Astrocyte of the spinal cord (primary cell): Measurements from ENCODE around the gene ZBTB21.

Experiments used
- DNase-seq: peaks from one replicate; pipeline ENCODE4 v3.0.0; 2011; ENCODE audit warnings: low read depth, low spot score
- H3K4me3 ChIP-seq: 2 replicates; pipeline ENCODE4 v1.5.1; 2011; ENCODE audit warnings: low read depth, mild to moderate bottlenecking, low read length, moderate library complexity
- in situ Hi-C: cut with HindIII; loops from 2 replicates; pipeline ENCODE4 v1.10.0; 2017; ENCODE audit warnings: low sequenced_read_pairs
- TF ChIP-seq, protein P1 (sequence below): IDR thresholded peaks from 2 replicates; pipeline ENCODE4 v1.5.1; 2012; ENCODE audit warnings: low read depth, mild to moderate bottlenecking, low read length, inconsistent platforms

The ZBTB21 gene

GRCh38 chr21:41973427-41973831 is 36.7 kb downstream of the ZBTB21 start:
- in situ Hi-C loops, result no loop called here
- H3K4me3 ChIP-seq, result no peak overlapping the region
- TF ChIP-seq, protein P1, sequence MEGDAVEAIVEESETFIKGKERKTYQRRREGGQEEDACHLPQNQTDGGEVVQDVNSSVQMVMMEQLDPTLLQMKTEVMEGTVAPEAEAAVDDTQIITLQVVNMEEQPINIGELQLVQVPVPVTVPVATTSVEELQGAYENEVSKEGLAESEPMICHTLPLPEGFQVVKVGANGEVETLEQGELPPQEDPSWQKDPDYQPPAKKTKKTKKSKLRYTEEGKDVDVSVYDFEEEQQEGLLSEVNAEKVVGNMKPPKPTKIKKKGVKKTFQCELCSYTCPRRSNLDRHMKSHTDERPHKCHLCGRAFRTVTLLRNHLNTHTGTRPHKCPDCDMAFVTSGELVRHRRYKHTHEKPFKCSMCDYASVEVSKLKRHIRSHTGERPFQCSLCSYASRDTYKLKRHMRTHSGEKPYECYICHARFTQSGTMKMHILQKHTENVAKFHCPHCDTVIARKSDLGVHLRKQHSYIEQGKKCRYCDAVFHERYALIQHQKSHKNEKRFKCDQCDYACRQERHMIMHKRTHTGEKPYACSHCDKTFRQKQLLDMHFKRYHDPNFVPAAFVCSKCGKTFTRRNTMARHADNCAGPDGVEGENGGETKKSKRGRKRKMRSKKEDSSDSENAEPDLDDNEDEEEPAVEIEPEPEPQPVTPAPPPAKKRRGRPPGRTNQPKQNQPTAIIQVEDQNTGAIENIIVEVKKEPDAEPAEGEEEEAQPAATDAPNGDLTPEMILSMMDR, result no peak

GRCh38 chr21:41972511-41973205 is 37.5 kb downstream of the ZBTB21 start:
- H3K4me3 ChIP-seq, result no peak overlapping the region
- in situ Hi-C loops, result no loop called here
- no peak for DNase-seq
- TF ChIP-seq, protein P1, result no peak

More at GRCh38 chr21:41973427-41973831, 36.7 kb downstream of the ZBTB21 start:
- no peak for DNase-seq

- TF ChIP-seq, protein P1, result no peak
- in situ Hi-C loops, result no loop called here
- H3K4me3 ChIP-seq, result no peak overlapping the region
Measured at GRCh38 chr21:41971891-41972290, 38.3 kb downstream of the ZBTB21 start.

DNA sequence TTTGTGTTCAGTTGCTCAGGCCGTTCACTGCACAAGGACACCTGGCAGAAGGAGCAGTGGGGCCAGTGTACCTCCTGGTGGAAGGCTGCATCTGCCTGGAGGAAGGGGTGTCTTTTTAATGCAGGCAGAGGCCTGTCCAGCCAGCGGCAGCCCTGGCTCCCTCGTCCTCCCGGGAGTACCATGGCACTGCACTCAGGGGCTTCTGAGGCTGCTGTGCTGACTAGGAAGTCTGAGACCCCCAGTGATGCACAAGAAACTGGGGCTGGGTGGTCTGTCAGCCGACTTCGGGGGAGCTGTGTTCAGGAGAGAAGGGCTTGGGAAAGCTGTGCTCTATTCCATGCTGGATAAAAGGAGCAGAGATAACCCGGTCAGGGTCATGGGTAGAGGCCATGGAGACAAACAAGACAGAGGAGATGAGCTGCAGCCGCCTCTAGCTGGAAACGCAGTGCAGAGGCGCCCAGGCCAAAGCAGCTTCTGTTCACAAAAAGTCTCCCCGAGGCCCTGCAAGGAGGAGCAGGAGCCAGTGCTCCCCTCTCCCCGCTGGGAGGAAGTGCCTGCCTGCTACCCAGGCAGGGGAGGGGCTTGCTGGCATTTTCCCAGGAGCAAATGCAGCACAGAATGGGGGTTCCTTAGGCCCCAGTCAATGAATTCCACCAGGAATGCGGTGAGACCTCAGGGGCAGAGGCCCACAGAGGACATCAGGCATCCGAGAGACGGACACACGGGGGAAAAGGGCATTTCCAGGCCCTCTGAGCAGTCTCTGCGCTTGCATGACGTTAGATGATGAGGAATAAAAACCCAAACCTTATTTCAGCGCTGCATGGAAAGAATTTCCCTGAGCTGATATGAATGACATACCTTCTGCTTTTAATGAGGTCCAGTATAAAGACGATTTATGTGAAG is 39.2 kb downstream of the ZBTB21 start:
- TF ChIP-seq, protein P1, result no peak
- no peak for DNase-seq
- H3K4me3 ChIP-seq, result no peak overlapping the region
- in situ Hi-C loops, result no loop called here

More at GRCh38 chr21:41971891-41972290, 38.3 kb downstream of the ZBTB21 start:
- DNase-seq, result no peak

GRCh38 chr21:41970106-41970391 is 40.1 kb downstream of the ZBTB21 start:
- DNase-seq, result no peak
- no peak overlapping the region for H3K4me3 ChIP-seq
- in situ Hi-C loops, result no loop called here
- TF ChIP-seq, protein P1, result no peak

- TF ChIP-seq, protein P1, result no peak
- DNase-seq, result no peak
- in situ Hi-C loops, result no loop called here
- H3K4me3 ChIP-seq, result no peak overlapping the region
Measured at GRCh38 chr21:41967708-41968107, 42.5 kb downstream of the ZBTB21 start.
